ENCODE measurements around the gene DTYMK.
"Not testable (repeated sequence)": the region's sequence is repeated elsewhere in the genome, so short reads cannot be mapped to it uniquely, and the experiment has no call there.

DTYMK gene

DNA sequence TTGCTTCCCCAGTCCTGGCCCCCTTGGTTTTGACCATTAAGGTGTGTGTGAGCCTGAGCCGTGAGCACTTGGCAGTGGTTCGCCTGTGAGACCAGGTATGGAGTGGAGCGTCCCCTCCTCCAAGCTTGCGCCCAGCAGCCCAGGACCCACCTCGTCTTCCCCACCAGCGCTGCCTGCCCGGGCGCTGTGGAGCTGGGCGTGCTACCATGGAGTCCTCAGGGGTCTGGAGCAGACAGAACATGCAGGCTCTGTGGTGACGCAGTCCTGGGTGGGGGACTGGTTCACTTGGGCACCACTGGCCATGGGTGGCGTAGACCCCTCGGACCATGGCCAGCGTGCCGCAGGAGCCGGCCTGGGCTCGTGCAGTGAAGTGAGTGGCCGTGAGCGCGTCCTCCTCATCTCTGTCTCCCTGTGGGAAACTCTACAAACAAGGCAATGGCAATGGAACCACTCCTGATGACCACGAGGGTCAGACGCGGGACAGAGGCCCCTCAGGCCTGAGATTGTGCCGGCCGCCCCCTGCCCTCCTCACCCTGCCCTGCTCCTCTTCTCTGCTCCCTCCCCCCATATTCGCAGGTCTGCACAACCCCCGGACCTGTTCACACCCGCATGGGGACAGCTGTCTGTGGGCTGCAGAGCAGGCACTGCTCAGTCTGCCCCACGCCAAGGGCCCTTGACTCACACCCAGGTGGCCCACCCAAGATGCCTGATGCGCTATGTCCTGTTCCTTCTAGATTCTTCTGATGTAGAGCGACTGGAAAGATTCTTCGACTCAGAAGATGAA is 15.0 kb downstream of the DTYMK start:
- DNase-seq: no peak

DNA sequence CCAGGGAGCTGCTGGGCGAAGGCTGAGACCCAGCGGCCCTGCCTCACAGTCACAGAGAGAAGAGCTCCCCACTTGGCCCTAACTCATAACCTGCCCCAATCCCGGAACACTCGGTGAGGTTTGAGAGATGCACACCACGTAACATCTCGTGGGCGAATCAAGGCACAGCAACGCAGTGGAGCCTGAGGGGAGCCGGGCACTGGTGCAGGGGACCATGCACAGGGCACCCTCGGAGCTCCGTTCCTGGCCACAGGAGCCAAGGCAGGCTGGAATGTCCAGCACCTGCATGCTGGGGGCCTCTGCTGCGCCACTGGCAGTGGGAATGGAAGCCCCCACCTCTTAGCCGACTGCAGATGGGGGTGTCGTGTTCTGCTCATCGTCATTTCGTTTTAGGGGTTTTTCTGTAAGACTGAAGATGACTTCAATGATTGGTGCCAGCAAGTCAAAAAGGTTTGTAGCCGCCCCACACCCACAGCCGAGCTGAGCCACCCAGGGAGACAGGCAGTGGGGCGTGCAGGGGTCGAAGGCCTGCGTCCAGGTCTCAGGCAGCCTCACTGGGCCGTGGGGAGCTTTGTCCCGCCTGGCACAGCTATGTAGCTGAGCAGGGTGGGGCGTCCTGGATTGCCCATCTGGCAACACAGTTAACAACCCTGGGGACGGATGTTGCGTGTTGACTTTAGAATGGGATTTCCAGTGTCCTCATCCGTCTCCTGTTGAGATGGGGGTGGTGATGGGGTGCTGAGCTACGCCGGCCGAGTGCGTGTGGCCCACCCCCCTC is 16.1 kb downstream of the DTYMK start:
- DNase-seq: no peak

GRCh38 chr2:241668839-241669238 is 17.8 kb downstream of the DTYMK start:
- no peak for DNase-seq

DNA sequence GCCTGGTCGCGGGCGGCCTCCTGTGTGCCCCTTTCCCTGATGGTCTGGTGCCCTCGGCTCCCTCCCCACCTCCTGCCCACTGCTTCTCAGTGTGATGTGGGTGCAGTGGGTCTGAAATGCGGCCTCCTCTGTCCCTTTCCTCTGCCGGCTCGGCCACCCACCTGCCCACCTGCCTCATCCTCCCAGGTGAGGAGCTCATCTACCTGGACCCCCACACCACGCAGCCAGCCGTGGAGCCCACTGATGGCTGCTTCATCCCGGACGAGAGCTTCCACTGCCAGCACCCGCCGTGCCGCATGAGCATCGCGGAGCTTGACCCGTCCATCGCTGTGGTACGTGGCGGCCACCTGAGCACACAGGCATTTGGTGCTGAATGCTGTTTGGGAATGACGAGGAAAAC is 18.3 kb downstream of the DTYMK start:
- DNase-seq: no peak

- DNase-seq: no peak
Observed at GRCh38 chr2:241666627-241667400, 19.8 kb downstream of the DTYMK start.

DNA sequence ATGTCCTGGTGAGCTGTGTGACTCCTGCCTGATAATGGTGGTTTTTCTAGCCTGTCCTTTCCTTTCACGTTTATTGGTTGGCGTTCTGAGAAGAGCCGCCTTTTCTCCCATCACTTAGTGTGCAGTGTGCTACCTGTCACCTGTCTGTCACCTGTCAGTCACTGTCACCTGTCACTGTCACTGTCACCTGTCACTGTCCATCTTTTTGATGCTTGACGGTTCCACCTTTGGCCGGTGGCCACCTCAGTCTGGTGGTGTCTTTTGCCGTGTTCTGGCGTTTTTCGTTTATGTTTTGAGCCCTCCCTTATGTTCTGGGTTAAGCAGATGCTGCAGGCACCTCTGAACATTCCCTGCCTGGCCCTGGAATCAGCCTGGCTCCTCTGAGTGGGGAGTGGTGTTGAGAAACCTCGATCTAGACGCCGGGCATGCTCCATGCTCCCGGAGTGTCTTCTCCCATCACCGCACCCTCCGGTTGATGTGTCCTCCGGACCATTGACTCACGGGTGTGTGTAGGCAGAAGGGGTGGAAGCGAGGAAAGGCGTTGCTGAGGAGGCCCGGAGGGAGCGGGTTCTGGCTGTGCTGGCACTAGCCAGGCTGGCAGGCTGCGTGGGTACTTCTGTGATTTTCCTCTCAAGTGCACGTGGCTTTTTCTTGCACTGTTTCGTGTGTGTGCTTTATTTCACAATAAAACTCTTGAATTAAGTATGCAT is 20.7 kb downstream of the DTYMK start:
- DNase-seq: no peak

- DNase-seq: not testable (repeated sequence)
Observed at GRCh38 chr2:241662731-241663130, 23.9 kb downstream of the DTYMK start.

DNA sequence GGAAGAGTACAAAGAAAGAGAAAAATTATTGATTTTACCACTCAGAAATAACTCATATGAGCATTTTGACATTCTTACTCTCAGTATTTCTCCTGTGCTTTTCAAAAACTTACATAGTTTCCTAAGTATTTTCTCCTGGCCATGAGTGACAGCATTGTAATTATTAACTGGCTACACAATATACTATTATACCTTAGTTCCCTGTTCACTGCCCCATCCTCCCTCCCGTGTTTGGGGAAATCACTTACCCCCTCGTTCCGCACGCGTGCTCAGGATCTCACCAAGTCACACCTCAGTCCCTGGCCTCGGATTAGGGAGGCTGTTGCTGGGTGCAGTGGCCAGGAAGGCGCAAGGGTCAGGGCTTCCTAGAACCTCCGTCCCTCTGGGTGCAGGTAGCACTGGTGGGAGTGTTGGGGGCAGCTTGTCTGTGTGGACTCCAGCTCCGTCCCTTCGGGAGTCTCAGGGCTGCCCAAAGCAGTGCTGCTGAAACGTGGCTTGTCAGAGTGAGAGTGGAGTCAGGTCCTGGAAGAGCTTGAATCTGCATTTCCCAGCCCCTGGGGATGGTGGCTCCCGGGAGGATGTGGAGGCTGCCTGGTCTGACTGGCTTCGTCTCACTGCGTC is 25.9 kb downstream of the DTYMK start:
- DNase-seq: no peak

DNA sequence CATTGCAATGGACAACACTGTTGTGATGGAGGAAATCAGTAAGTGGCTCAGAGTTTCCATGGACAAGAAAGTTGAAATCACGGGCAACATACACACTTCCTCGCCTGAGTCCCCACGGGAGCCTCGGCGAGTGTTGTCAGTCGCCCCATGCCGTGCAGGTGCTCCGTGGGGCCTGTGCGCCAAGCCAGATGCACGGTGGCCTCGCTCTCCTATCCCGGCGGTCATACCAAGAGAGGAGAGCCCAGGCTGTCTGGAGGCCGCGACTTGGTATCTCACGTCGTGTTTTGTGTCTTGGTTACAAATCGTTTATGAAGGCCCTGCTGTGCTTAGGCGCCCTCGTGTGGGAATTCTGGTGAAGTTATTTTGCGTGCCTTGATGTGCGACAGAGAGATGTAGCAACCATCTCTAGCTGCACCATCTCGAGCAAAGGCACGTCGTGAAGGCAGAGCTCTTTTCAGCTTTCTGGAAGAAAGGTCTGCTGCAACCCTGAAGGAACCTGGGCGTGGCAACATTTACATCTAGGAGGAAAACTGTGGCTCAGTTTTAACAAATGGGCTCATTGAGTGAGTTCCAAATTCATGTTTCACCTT is 27.4 kb downstream of the DTYMK start:
- DNase-seq: peak in 9 of 14 donors; percentile 6 to 62 (median 16)

DNA sequence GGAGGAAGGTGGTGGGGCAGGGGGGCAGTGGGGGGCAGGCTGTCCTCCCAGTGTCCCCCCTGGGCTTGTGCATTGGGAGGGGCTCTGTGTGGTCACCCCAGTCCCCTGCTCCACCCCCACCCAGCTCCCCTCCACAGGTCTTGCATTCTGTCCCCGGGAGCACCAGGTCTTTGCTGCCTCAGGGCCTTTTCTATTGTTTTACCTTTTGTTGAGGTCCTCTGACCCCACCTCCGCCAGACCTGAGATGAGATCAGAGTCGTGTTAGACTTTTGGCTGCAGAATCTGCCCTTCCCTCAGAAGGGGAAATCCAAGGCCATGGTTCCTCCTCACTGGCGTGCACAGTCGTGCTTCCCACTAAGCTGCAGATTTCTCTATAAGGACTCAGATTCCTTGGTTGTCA is 28.3 kb downstream of the DTYMK start:
- DNase-seq: no peak

DNA sequence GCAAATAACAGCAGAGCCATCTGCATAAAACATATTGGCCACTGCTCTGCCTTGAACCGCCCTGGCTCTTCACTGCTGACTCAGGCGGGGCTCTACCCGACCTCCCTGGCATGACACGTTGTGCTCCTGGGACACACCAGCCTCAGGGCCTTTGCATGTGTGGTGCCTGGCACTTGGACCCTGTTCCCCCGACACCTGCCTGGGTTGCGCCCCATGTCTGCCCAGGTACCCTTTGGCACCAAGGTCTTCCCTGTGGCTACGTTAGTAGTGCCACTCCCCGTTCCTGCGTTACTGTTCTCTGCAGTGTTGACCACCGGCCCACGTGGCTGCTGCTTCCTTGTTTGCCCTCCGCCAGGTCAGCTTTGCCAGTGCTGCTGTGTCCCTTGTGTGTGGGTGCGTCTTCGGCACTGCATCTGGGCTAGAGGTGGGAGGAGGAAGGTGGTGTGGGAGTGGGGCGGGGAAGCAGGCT is 28.8 kb downstream of the DTYMK start:
- no peak for DNase-seq

DNA sequence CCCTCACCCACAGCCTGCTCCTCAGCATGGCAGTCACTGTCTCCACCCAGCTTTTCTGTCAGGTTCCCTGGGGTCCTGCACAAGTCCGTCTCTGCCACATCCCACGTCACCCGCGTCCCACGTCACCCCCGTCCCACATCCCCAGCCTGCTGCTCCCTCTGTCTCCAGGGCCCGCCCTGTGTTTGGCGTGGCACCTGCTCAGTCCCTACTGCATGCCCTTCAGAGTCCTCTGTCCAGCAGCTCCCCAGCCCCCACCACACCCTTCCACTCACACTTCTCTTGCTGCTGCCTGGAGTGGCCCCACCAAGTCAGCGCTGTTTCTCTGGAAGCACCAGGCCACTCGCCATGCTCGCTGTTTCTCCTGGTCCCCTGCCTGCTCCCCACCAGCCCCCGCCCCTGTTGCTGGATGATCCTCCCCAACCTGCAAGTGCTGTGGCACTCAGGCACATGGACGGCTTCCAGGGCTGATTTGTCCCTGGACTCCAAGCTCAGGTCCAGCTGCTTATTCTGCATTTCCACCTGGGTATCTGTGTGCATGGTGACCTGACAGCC is 30.3 kb downstream of the DTYMK start:
- DNase-seq: no peak

DNA sequence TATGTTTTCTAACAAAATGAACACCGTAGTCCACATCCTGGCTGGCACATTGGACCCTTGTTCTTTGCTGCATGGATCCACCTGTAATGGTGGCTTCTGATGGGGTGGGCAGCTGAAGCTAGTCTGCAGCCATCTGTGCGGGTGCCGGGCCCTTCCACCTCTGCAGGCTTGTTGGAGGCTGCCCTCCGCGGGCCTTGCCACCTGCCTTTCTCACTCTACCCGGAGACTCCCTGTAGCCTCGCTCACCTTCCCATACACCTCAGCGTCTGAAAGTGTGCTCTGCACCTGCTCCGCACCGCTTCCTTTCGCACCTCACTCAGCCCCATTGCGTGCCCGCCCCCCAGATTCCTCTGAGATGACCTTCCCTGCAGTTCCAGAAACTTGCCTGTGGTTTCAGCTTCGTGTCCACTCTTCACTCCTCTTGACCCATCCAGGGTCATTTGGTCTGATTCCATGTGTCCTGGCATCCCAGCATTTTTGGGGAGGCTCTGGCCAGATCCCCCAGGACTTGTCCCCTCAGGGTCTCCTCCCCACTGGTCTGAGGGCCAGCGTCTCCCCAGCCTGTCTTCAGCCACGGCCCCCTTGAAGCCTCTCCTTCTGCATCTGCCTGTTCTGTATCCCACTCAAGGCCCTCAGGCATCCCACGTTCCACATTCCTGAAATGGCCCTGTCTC is 31.0 kb downstream of the DTYMK start:
- no peak for DNase-seq

DNA sequence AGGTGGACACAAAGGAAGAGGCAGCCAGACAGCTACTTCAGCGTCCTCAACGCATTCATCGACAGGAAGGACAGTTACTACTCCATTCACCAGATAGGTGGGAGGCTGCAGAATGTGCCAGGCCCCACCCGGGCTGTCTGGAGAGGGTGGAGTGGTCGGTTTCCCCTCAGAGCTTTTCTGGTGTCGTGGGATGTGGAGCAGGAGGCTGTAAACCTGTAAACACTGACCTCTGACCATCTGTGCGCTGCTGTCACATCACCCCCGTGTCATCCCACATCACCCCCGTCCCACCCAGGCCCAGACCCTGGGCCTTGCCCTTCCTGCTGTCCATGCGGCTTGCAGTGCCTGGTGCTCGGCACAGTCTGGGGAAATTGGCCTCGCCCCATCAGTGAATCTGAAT is 32.1 kb downstream of the DTYMK start:
- no peak for DNase-seq

DNA sequence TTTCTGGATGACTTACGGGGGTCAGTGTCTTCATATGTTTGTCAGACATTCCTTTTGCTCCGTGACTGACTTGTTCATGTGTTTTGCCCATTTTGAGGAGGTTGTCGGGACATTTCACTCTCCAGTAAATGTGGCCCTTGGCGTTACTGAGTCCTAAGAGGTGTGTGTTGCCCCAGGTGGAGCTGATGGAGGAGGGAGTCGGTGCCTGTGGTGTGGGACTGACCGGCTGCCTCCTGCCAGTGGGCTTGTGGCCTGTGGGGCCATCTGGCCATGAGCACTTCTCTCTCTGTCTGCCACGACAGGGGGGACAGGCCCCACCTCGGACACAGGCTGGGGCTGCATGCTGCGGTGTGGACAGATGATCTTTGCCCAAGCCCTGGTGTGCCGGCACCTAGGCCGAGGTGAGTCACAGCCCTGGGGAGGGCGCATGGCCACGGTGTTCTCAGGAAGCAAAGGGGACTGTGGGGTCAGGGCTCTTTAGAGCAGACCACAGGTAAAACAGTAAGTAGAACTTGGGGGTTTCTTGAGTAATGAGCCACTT is 33.3 kb downstream of the DTYMK start:
- no peak for DNase-seq

GRCh38 chr2:241652722-241653121 is 33.9 kb downstream of the DTYMK start:
- DNase-seq: no peak

DNA sequence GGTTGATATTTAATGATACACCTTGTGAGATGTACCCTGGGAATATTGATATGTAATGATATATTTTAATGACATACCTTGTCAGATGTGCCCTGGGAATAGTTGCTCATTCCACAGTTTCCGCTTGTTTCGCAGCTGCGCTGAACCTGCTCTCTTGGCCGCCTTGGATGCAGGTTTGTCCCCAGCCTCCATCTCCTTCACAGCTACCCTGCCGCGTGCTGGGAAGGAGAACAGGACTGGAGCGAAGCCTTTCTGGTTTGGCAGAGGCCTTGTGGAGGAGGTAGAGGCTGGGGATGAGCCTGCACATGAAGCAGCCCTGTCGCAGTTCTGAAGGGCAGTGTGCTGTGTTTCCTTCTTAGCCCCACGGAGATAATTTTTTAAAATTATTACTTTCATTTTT is 34.5 kb downstream of the DTYMK start:
- DNase-seq: no peak

- no peak for DNase-seq
Observed at GRCh38 chr2:241649927-241650326, 36.7 kb downstream of the DTYMK start.

DNA sequence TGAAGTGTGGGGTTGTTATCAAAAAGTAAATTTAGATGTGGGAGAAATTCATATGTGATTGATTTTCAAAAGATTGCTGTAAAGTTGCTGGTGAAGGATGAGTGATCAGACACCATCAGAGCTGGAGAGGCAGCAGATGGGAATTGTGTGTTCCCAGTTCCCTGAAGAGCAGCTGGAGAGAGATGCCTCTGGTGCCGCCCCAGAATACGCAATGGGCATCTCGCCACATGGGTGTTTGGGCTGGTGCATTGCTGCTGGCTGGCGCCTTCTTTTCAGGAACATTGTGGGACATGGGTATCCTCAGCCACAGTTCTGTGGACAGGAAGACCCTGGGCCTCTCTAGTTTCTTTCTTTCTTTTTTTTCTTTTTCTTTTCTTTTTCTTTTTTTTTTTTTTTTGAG is 37.2 kb downstream of the DTYMK start:
- no peak for DNase-seq

DNA sequence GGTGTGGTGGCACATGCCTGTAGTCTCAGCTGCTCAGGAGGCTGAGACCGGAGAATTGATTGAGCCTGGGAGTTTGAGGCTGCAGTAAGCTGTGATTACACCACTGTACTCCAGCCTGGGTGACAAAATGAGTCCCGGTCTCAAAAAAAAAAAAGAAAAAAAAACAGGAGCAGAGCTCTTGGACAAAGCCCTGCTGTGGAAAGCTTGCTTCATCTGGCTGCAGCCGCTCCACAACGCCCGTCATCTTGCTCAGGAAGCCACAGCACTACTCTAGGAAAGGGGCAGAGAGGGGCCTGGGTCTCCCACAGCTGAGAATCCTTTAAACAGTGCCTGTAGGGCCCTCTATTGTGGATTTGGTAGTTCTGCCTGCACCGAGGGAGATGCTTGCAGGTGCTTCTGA is 38.2 kb downstream of the DTYMK start:
- DNase-seq: no peak

Data from C1 segment of cervical spinal cord (tissue), 14 donors.